D341Med (cell line): ENCODE measurements around the gene WDR70.
"Not testable (repeated sequence)": the region's sequence is repeated elsewhere in the genome, so short reads cannot be mapped to it uniquely, and the experiment has no call there.

Source experiments
- DNase-seq: peaks from one replicate; pipeline ENCODE4 v3.0.0; 2012; ENCODE audit warnings: low spot score

WDR70 gene

GRCh38 chr5:37641933-37642332 lies 262.8 kb downstream of the WDR70 start:
- no peak for DNase-seq

- no peak for DNase-seq
These were observed 266.6 kb downstream of the WDR70 start for GRCh38 chr5:37645707-37646106.

GRCh38 chr5:37654566-37654965 lies 275.4 kb downstream of the WDR70 start:
- not testable (repeated sequence) for DNase-seq

- DNase-seq: no peak
These were observed 277.9 kb downstream of the WDR70 start for GRCh38 chr5:37657046-37657445.

- no peak for DNase-seq
These were observed 279.3 kb downstream of the WDR70 start for GRCh38 chr5:37658440-37658839.

- no peak for DNase-seq
These were observed 281.2 kb downstream of the WDR70 start for GRCh38 chr5:37660319-37660718.

- DNase-seq: no peak
These were observed 282.3 kb downstream of the WDR70 start for GRCh38 chr5:37661227-37661920.

GRCh38 chr5:37661951-37662350 lies 282.8 kb downstream of the WDR70 start:
- DNase-seq: no peak

GRCh38 chr5:37662362-37662761 lies 283.2 kb downstream of the WDR70 start:
- no peak for DNase-seq

GRCh38 chr5:37662789-37663485 lies 283.8 kb downstream of the WDR70 start:
- DNase-seq: peak; percentile 19

- no peak for DNase-seq
These were observed 284.4 kb downstream of the WDR70 start for GRCh38 chr5:37663538-37663937.

GRCh38 chr5:37664551-37664950 lies 285.4 kb downstream of the WDR70 start:
- no peak for DNase-seq

GRCh38 chr5:37665272-37665671 lies 286.2 kb downstream of the WDR70 start:
- no peak for DNase-seq

GRCh38 chr5:37665889-37666288 lies 286.8 kb downstream of the WDR70 start:
- peak; percentile 41 for DNase-seq

- no peak for DNase-seq
These were observed 288.3 kb downstream of the WDR70 start for GRCh38 chr5:37667430-37667829.

GRCh38 chr5:37667846-37668245 lies 288.7 kb downstream of the WDR70 start:
- no peak for DNase-seq

GRCh38 chr5:37668524-37669047 lies 289.5 kb downstream of the WDR70 start:
- peak; percentile 18 for DNase-seq

GRCh38 chr5:37672118-37672588 lies 293.0 kb downstream of the WDR70 start:
- not testable (repeated sequence) for DNase-seq

- not testable (repeated sequence) for DNase-seq
These were observed 295.2 kb downstream of the WDR70 start for GRCh38 chr5:37674361-37674760.

GRCh38 chr5:37679326-37679725 lies 300.2 kb downstream of the WDR70 start:
- DNase-seq: not testable (repeated sequence)

GRCh38 chr5:37679903-37680302 lies 300.8 kb downstream of the WDR70 start:
- DNase-seq: not testable (repeated sequence)

GRCh38 chr5:37683072-37683471 lies 304.0 kb downstream of the WDR70 start:
- DNase-seq: no peak

GRCh38 chr5:37685211-37685610 lies 306.1 kb downstream of the WDR70 start:
- no peak for DNase-seq
